Astrocyte of the cerebellum (primary cell): ENCODE measurements around the gene CNMD.

Source experiments
- DNase-seq: peaks from one replicate; pipeline ENCODE4 v3.0.0-alpha.2; 2011; ENCODE audit warnings: low read depth
- H3K4me3 ChIP-seq: 2 replicates; pipeline ENCODE4 v1.5.1; 2011; ENCODE audit warnings: mild to moderate bottlenecking, low read depth, low read length, moderate library complexity
- in situ Hi-C: cut with HindIII; loops from 2 replicates; pipeline ENCODE4 v1.10.0; 2017; ENCODE audit warnings: low sequenced_read_pairs
- TF ChIP-seq, protein P1 (sequence below): IDR thresholded peaks from 2 replicates; pipeline ENCODE4 v1.5.1; 2012; ENCODE audit warnings: low read length, low read depth, moderate library complexity, mild to moderate bottlenecking; ENCODE audit errors: missing control alignments

Gene CNMD

DNA sequence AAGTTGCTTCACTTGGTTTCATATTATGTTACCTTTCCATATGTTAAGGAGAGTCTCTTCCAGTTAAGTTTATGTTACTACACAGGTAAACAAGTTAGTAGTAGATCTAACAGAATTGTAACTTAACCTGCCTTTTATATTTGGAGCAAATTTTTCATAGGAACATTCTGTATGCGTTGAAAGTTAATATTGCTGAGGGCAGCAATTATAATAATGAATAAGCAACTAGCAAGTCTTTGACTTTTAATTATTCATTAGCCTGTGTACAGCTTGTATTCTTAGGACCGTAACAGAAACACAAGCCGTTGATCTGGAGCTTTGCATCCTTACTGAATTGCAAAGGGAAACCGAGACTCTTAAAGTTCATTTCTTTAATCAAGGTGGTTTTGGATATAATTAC lies 75.3 kb downstream of the CNMD start:
- TF ChIP-seq, protein P1, sequence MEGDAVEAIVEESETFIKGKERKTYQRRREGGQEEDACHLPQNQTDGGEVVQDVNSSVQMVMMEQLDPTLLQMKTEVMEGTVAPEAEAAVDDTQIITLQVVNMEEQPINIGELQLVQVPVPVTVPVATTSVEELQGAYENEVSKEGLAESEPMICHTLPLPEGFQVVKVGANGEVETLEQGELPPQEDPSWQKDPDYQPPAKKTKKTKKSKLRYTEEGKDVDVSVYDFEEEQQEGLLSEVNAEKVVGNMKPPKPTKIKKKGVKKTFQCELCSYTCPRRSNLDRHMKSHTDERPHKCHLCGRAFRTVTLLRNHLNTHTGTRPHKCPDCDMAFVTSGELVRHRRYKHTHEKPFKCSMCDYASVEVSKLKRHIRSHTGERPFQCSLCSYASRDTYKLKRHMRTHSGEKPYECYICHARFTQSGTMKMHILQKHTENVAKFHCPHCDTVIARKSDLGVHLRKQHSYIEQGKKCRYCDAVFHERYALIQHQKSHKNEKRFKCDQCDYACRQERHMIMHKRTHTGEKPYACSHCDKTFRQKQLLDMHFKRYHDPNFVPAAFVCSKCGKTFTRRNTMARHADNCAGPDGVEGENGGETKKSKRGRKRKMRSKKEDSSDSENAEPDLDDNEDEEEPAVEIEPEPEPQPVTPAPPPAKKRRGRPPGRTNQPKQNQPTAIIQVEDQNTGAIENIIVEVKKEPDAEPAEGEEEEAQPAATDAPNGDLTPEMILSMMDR = no peak
- in situ Hi-C loops = no loop called here
- DNase-seq = no peak
- no peak overlapping the region for H3K4me3 ChIP-seq

DNA sequence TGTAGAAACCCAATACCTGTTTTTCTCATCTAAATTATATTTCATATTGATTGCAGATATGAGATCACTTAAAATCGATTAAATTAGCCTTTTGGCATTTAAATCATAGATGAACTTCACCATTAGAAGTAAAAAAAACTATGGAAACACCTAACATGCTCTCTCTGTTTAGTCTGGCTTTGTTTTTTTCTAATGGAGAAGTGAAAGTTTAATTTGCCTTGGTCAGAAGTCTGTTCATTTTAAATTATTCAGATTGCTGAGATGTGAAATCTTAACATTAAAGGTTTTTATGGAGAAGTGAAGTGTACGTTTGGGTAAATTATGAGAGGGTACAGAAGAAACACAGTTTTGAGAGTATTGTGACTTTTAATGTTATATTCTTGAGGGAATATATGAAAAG lies 80.3 kb downstream of the CNMD start:
- DNase-seq = no peak
- TF ChIP-seq, protein P1 = no peak
- no peak overlapping the region for H3K4me3 ChIP-seq
- in situ Hi-C loops = no loop called here
